Cerebellar cortex (tissue), 1 donor: ENCODE results near the gene CFD.
A peak's percentile ranks its signal among the peaks of the same experiment; 100 is the strongest.
"Not testable (repeated sequence)": the region's sequence is repeated elsewhere in the genome, so short reads cannot be mapped to it uniquely, and the experiment has no call there.

Source experiments
- DNase-seq: peaks from one replicate; pipeline ENCODE4 v3.0.0-alpha.2; 2015; ENCODE audit warnings: low spot score

The CFD gene

DNA sequence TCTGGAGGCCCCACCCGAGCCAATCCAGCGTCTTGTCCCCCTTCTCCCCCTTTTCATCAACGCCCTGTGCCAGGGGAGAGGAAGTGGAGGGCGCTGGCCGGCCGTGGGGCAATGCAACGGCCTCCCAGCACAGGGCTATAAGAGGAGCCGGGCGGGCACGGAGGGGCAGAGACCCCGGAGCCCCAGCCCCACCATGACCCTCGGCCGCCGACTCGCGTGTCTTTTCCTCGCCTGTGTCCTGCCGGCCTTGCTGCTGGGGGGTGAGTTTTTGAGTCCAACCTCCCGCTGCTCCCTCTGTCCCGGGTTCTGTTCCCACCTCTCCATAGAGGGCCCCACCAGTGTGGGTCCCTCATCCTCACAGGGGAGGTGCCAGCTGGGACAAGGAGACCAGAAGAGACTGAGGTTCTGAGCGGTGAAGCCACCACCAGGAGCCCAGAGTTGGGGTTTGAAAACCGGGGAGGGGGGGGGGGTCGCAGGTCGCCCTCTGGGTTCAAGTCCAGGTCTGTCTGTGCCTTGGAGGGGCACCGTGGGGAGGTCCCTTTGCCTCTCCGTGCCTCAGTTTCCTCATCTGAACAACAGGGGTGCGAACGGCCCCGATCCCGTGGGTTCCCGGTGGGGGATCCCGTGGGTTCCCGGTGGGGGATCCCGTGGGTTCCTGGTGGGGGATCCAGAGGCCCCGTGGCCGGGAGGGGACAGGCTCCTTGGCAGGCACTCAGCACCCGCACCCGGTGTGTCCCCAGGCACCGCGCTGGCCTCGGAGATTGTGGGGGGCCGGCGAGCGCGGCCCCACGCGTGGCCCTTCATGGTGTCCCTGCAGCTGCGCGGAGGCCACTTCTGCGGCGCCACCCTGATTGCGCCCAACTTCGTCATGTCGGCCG, 7.1 kb upstream of the CFD start, which contains the start of gene ELANE:
Gene ELANE (plus strand): TSS at position 168 of the 878 bp plus-strand sequence. CDS start 26 bp downstream, at position 194.
- no peak for DNase-seq

DNA sequence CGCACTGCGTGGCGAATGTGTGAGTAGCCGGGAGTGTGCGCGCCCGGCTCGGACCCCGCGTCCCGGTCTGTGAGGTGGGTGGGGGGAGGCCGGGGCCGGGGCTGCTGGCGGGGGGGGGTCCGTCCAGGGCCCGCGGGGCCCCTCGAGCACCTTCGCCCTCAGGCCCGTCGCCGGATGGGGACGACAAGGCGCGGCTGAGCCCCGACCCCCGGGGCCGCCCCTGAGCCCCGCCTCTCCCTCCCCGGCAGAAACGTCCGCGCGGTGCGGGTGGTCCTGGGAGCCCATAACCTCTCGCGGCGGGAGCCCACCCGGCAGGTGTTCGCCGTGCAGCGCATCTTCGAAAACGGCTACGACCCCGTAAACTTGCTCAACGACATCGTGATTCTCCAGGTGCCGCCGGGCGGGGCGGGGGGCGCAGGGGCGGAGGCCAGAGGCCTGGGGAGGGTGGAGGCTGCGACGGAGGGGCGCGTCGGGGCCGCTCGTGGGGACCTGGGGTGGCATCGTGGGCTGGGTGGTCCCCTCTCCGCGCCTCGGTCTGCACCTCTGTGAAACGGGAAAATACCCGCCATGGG, 6.4 kb upstream of the CFD start:
- no peak for DNase-seq

DNA sequence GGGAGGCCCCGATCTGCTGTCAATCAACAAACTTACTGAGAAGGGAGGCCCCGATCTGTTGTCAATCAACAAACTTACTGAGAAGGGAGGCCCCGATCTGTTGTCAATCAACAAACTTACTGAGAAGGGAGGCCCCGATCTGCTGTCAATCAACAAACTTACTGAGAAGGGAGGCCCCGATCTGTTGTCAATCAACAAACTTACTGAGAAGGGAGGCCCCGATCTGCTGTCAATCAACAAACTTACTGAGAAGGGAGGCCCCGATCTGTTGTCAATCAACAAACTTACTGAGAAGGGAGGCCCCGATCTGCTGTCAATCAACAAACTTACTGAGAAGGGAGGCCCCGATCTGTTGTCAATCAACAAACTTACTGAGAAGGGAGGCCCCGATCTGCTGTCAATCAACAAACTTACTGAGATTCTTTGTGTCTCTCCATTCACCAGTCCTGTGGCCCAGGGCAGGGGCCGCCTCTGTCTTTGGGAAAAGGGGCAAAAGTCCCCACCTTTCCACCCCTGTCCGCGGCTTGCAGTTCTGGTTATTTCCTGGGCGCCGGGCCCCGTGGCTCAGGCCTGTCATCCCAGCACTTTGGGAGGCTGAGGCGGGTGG, 5.7 kb upstream of the CFD start:
- DNase-seq: not testable (repeated sequence)

DNA sequence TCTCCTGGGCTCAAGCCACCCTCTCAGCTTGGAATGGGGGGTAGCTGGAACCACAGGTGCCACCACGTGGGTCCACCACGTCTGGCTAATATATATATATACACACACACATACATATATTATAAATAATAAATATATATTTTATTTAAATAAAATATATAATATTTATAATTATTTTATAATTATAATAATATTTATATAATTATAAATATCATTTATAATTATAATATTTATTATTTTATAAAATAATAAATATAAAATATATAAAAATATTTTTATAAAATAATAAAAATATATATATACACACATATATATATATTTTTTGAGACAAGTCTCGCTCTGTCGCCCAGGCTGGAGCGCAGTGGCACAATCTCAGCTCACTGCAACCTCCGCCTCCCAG, 4.9 kb upstream of the CFD start:
- DNase-seq: no peak

DNA sequence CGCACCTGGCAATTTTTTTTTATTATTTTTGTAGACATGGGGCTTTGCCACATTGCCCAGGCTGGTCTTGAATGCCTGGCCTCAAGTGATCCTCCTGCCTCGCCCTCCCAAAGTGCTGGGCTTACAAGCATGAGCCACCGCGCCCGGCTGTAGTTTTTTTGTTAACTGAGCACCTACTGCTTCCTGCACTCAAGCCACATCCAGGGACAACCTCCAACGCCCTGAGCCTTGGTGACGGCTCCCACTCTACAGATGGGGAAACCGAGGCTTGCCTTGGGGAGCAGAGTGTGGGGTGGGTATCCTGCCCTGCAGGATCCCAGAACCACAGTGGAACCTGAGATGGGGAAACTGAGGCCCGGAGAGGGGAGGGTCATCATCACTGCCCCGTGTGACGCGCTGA, 4.3 kb upstream of the CFD start:
- DNase-seq: no peak

DNA sequence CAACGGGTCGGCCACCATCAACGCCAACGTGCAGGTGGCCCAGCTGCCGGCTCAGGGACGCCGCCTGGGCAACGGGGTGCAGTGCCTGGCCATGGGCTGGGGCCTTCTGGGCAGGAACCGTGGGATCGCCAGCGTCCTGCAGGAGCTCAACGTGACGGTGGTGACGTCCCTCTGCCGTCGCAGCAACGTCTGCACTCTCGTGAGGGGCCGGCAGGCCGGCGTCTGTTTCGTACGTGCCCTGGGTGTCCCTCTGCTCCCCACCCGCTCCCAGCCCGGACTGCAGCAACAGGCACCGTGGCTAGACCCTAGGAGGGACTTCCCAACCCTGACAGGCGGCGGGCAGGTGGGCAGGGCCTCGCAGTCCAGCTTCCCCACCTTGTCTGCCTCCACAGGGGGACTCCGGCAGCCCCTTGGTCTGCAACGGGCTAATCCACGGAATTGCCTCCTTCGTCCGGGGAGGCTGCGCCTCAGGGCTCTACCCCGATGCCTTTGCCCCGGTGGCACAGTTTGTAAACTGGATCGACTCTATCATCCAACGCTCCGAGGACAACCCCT, 3.8 kb upstream of the CFD start:
- DNase-seq: no peak

DNA sequence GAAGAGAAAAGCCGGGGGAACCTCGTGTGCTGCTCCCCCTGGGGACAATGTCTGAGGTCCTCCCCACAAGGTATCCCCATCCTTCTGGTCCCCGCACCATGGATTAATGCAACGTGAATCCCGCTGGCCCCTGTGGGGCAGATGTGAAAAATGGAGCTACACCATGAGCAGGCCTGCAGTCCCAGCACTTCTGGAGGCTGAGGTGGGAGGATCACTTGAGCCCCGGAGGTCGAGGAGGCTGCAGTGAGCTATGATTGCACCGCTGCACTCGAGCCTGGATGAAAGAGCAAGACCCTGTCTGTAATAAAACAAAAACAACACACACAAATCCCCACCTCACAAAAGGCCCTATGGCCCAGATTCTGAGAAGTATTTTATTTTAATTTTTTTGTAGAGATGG, 1.2 kb upstream of the CFD start:
- no peak for DNase-seq

DNA sequence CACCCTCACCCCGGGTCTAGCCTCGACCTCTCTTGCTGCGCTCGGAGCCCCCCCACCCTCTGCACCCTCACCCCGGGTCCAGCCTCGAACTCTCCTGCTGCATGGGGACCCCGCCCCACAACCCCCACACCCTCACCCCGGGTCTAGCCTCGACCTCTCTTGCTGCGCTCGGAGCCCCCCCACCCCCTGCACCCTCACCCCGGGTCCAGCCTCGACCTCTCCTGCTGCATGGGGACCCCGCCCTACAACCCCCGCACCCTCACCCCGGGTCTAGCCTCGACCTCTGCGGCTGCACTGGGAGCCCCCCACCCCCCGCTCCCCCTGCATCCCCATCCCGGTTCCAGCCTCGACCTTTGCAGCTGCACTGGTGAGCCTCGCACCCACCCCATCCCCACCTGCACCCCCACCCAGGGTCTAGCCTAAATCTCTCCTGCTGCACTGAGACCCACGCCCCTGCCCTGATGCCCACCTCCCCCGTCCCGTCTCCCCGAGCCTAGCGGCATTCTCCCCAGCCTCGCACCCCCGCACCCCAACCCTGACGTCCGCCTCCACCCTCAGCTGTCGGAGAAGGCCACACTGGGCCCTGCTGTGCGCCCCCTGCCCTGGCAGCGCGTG, 1.8 kb downstream of the CFD start:
- no peak for DNase-seq

DNA sequence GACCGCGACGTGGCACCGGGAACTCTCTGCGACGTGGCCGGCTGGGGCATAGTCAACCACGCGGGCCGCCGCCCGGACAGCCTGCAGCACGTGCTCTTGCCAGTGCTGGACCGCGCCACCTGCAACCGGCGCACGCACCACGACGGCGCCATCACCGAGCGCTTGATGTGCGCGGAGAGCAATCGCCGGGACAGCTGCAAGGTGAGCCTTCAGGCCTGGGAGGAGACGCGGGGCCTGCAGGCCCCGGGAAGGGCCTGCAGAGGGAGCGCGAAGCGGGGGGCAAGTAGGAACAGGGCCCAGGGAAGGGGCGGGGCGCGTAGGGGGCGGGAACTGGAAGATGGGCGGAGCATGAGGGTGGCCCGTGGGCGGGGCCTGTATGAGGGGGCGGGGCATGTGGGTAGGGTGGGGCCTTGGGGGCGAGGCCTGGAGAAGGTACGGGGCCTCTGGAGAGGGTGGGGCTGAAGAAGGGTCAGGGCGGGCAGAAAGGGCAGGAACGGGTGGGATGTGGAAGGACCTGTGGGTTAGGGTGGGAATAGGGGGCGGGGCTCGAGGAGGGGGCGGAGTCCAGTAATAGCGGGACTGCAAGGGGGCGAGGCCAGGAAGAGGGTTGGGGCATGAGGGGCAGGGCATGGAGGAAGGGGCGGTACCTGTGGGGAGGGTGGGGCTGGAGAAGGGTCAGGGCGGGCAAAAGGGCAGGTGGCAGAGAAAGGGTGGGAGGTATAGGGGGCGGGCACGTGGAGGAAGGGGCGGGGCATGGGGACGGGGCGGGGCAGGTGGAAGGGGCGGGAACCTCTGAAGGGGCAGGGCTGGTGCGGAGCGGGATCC, 2.5 kb downstream of the CFD start:
- DNase-seq: no peak

DNA sequence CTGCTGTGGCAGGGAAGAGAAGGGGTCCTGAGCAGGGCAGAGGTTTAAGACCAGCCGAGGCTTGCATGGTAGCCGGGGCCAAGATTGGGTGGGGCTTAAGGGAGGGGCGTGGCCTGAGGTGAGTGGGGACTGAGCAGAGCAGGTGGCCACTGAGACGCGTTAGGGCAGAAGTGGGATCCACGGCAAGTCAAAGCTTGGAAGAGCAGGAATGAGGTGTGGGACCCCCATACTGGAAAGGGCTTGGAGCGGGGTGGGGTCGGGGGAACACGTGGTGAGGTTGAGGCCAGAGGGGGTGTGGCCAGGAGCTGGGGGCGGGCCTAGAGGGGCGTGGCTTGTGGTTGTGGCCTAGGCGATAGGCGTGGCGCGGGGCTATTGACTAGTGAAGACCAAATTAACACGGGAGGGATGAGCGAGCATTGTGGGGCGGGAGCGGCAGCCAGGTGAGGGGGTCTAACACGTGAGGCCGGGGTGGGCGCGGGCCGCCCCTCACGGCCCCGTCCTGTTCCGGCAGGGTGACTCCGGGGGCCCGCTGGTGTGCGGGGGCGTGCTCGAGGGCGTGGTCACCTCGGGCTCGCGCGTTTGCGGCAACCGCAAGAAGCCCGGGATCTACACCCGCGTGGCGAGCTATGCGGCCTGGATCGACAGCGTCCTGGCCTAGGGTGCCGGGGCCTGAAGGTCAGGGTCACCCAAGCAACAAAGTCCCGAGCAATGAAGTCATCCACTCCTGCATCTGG, 3.3 kb downstream of the CFD start:
- DNase-seq: no peak

DNA sequence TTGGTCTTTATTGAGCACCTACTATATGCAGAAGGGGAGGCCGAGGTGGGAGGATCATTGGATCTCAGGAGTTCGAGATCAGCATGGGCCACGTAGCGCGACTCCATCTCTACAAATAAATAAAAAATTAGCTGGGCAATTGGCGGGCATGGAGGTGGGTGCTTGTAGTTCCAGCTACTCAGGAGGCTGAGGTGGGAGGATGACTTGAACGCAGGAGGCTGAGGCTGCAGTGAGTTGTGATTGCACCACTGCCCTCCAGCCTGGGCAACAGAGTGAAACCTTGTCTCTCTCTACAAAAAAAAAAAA, 3.8 kb downstream of the CFD start:
- no peak for DNase-seq

DNA sequence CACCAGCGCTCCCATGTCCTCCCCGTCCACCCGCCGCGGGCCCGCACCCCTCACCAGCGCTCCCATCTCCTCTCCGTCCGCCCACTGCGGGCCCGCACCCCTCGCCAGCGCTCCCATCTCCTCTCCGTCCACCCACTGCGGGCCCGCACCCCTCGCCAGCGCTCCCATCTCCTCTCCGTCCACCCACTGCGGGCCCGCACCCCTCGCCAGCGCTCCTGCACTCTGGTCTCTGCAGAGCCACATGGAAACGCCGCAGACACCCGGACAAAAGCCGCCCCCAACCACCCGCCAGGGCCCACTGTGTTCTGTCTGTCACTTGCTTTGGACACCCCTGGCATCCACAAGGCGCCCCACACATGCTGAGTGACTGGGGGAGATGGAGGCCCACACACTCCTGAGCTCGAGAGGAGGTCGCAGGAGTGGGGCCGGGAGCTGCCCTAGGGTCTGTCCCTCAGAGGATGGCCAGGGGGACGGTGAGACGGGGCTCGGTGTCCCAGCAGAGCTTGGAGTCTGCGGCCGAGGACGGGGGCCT, 7.4 kb downstream of the CFD start:
- DNase-seq: no peak

DNA sequence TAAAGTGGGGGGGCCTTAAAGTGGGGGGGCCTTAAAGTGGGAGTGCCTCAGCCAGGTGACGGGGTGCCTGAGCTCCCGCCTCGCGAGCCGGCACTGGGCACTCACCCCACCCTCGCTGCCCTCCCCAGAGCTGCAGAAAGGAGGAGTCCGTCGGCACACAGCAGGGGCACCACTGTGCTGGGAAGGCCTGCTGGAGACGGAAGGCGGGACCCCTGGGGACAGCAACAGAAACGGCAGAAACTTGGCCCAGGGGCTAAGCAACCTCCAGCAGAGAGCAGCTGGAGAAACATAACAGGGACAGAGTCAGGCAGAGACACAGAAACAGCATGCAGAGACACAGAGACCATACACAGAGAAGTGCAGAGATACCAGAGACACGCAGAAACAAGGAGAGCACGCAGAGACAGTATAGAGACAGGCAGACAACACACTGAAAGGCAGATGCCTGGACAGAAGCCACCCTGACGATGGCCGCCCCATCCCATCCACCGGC, 7.9 kb downstream of the CFD start:
- no peak for DNase-seq

DNA sequence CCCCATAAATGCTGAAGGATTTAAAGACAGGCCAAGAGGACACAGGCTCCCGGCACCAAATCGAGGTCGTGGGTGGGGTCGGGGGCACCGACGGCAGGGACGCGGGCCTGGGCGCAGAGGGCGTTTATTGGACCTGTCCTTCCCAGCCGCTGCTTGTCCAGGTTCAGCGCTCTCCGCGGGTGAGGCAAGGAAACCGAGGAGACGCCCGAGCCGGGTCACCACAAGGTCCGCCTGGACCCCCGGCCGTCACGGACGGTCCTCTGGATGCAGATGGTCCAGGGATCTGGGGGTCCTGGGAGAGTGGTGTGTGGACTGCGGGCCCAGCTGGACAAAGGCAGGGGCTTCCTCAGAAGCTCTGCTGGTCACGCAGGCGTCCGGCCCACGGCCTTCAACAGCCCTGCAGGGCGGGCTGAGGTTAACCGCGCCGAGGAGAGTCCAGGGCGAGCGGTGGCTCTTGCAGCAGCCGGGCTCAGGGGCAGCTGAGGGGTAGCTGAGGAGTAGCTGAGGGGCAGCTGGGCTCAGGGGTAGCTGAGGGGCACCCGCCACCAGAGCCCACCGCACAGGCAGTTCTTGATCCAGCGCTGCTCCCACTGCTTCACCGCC, 8.5 kb downstream of the CFD start:
- no peak for DNase-seq

DNA sequence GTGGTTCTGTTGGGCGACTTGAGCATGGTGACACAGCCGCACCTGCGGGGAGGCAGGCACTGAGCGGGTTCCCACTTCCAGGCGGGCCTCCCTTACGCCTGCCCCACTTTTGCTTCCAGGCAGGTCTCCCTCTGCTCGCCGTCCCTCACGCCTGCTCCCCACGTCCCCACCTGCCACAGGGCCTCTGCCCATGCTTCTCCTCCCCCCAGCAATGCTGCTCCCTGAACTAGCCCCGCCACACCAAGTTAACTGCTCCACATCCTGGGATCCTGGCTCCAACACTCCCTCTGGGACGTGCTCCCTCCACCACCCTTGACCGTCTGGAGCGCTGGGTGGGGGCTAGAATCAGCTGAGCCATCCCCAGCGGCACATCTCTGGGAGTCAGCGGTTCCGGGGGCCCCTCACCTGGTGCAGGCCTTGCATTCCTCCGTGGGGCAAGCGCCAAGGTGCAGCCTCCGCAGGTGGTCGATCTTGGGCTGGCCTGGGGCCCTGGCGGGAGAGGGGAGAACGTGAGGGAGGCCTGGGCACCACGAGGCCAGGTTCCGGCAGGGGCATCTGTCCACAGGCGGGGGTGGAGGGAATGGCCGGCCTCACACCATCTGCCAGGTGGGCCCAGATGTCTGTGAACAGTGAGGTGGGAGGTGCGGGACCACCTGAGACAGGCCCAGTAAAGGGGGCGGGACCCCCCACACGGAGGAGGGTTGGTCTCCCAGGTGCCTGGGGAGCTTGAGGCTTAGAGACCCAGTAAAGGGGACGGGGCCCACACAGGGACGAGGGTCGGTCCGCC, 9.2 kb downstream of the CFD start:
- DNase-seq: no peak

DNA sequence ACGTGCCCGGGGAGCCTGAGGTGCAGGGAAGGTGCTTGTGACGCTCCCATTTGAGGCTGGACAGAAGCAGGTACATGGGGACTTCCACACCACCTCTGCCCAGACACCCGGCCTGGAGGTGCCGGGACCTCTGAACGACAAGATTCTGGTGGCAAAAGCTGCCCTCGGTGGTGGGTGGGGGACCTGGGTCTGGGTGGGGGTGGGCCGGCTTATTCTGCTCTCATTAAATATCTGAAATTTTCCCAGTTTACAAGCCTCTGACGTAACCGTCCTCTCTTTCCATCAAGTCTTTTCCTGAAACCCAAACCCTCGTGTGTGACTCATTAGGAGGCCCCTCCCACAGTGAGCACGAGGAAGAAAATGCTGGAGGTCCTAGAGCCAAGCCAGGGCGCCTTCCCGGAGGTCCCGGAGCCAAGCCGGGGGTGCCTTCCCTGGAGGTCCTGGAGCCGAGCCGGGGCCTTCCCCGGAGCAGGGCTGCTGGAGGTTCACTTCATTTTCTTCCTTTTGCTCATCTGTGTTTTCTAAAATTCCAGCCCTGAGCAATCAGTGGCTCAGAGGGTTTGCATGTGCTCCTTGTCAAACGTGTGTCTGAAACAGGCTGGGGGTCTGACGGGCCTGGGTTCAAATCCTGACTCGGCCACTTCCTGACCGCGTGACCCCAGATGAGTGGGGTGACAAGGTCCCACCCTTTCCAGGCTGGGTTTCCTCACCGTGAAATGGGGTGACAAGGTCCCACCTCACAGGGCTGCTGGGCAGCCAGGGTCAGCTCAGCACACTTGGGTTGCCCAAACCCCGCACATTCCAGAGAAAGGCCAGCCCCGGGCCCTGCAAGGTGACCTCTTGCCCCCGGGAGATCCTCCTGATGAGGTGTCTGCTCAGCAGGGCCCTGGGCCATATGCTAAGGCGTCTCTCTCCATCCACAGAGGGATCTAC, 10.0 kb downstream of the CFD start:
- DNase-seq: peak; percentile 50

DNA sequence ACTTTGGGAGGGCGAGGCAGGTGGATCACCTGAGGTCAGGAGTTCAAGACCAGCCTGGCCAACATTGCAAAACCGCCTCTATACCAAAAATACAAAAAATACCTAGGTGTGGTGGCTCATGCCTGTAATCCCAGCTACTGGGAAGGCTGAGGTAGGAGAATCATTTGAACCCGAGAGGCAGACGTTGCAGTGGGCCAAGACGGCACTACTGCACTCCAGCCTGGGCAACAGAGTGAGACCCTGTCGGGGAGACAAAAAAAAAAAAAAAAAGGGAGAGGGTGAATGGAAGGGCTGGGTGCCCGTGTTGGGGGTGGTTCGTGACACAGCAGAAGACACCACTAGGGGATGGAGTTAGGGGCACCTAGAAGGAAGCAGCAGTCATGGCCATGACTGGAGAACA, 10.8 kb downstream of the CFD start:
- no peak for DNase-seq

DNA sequence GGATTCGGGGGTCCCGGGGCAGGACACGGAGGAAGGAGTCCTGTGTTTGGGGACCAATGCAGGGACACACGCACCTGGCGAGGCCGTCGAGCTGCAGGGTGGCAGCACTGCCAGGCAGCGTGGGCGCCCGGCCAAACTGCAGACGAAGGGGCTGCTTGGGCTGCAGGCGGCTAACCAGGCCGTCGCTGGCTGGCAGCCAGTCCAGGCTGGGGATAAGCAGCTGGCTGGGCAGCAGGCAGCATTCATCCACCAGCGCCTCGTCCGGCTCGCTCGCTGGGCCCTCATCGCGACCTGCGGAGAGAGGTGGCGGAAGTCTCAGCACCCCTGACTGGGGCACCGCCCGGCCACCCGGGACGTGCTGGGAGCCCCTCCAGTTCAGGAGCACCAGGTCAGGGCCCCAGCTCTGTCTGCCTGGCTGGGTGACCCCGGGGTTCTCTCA, 11.5 kb downstream of the CFD start:
- DNase-seq: no peak
